NCI-H146 treated with DMSO at 0.1 percent for 48 hours (cell line): ENCODE measurements around the gene CALU.

Experiments
- DNase-seq: peaks from one replicate; lab custom pipeline; 2025; ENCODE audit not compliant: unreplicated experiment; lab: John Stamatoyannopoulos, UW

CALU gene

DNA sequence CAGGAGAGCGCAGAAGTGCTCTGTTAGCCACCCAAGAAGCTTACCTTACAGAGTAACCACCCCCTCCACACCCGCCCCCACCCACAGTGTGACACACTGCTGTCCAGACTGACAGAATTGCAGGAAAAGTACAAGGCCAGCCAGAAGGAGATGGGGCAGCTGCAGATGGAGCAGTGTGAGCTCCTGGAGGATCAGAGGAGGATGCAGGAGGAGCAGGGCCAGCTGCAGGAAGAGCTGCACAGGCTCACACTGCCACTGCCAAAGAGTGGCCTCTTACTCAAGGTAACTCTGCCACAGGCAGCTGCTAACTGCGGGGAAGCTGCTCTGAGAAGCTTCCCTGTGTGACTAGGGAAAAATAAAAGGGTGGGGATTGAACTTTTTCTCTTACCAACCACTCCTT lies 70.2 kb downstream of the CALU start:
- no peak for DNase-seq

DNA sequence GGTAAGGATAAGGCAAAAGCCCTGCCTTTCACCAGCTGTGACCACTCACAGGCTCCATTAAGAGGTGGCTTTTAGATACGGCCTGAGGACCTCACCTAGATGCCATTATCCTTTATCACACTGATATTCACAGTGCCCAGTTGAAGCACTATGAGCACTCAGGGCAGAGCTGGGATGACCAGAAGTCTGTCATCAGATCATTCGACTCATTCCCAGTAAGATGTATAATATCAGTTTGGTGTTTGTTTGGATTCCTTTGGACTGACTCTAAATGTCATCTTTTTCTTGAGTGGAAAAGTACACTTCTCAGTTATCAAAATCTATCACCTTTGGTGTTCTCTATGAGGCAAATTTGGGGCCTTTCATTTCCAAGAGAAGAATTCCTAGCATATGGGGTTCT lies 71.3 kb downstream of the CALU start:
- DNase-seq: no peak

DNA sequence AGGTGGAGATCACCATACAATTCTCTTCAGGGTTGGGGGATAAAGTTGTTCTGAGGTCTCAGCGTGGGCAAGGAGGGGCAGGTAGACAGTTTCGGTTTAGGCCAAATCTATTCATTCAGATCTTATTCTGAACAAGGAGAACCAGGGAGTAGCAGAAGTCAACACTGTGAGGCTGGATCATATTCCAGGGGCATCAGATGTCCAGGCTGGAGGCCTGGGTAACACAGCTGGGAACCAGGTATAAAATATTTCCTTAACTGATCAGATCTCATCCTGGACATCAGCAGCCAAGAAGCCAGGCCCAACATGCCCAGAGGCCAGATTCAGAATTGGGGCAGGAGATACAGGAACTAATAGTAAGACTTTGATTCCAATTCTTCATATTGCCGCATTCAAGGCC lies 71.8 kb downstream of the CALU start:
- no peak for DNase-seq

DNA sequence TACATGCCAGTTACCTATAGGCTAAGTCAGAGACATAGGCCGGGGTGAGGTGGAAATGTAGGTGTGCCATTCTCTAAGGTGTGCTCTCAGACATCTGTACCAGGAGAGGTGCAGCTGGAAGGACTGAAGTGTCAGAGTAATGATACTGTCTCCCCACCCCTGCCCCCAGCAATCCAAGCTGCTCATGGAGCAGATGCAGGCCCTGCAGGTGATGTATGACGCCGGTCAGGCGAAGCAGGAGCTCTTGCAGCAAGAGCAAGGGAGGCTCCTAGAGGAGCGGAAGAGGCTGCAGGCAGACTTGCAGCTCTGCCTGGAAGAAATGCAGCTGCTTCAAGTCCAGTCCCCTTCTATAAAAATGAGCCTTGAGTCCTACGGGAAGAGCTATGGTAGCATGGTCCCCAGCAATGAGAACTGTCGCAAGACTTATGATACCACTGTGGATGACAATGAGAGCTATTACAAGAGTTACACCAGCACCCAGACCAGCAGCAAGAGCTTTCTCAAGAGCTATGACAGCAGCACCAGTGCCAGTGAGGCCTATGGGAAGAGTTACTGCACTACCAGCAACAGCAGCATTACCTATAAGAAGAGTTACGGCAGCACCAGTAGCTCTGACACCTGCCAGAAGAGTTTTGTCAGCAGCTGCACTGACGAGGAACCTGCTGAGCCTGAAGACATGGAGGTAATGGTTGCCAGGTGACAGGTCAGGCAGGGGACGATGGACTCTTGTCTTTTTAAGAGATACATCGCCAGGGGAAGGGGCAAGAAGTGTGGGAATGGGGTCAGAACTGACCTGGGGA lies 72.7 kb downstream of the CALU start:
- DNase-seq: peak; percentile 95

DNA sequence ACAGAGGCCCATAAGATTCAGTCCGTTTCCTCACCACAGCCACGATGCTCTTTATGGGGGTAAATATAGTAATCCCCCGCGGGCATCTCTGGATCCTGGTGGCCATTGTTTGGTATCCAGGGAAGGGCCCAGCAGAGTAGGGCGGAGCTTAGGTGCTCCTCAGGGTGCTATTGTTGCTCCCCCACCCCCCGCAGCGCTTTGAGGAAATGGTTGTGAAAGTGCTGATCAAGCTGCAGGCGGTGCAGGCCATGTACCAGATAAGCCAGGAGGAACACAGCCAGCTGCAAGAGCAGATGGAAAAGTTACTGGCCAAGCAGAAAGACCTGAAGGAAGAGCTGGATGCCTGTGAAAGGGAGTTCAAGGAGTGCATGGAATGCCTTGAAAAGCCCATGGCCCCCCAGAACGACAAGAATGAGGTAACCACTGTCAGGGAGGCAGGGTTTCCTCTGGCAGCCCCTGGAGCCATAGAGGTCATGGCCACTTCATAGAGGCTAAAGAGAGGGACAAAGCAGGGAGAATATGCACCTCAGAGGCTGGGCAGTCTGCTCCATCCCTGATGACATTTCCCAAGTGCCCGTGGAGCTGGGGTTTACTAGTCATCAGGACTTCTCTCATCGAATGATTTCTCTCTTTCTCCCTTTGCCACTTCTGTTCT lies 73.5 kb downstream of the CALU start:
- peak; percentile 96 for DNase-seq

DNA sequence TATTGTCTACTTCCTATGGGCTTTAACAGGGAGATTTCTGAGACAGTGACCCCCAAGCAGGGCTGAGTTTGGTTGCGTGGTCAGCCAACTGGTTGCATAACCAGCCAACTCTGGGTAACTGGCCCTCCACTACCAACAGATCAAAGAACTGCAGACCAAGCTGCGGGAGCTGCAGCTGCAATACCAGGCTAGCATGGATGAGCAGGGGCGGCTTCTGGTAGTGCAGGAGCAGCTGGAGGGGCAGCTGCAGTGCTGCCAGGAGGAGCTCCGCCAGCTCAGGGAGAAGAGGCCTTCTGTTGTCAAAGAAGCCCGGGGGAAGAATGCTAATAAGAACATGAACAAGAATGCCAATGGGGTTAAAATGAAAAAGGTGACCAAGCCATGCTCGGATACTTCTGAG lies 75.3 kb downstream of the CALU start:
- DNase-seq: no peak

DNA sequence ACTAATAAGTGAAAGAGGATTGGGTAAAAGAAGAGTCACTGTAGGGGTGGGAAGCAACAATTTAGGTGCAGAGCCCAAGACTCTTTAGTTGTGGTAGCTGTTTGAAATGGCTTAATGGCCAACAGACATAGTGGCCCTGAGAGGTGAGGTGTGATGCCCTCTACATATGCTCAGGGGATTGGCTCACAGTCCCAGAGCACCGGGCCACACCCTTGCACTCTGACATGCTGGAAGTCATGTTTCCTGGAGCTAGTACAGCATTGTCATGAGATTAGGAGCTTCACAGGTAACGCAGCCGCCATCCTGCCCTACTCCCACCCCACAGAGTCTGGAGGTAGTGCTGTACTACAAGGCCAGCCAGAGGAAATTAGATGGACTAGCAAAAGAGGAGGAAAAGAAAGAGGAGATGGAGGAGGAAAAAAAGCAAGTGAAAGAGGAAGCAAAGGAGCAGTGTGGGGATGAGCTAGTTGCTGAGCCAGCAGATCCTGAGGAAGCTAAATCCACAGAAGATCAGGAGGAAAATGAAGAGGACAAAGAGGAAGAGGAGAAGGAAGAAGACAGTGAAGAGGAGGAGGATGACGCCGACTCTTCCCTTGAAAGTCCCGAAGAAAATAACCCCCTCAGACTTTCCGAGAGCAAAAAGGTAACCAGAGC lies 76.3 kb downstream of the CALU start:
- DNase-seq: no peak

DNA sequence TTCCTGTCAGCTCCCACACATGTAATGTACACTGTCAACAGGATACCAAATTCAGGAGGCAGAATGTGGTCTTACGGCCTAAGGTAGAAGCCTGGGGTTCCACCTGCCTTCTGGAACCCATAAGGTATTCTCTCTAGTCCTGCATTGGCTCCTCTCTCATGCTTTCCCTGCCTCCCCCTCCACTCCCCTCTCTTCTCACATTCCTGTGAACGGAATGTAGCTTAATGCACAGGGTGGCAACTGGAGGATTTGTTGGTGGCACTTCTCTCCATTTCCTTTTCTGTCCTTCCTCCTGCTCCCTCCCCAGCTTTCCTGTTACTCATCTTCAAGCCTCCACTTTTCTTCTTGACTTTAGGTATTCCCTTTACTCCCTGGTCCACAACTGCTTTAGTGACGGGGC lies 79.5 kb downstream of the CALU start:
- DNase-seq: no peak
